Heart right ventricle (tissue), 16 donors: ENCODE measurements around the gene AOC2. TPM values are rescaled to one million over a fixed set of nuclear protein-coding genes. Genes with fewer than 3 reads are reported as not detected.

Experiments used
- ATAC-seq, 8 donors: fragments of 200-7000 bp; cut with Tn5 transposase; one replicate each; pipeline ENCODE4 v1.9.1; 2020; ENCODE audit warnings: mild to moderate bottlenecking in 8 of 8, moderate library complexity in 8 of 8, moderate number of reproducible peaks in 1 of 8
- DNase-seq, 2 donors: peaks; one replicate each; pipeline ENCODE4 v3.0.0-alpha.2; 2020
- H3K27ac ChIP-seq, 10 donors: fragments of 200-600 bp; sonication (generic) in 2 of 10; one replicate each; pipeline versions ENCODE4 v1.5.0 to v1.8.0; 2020 to 2022; ENCODE audit warnings: mild to moderate bottlenecking in 3 of 10
- H3K27me3 ChIP-seq, 7 donors: fragments of 200-600 bp; one replicate each; pipeline ENCODE4 v1.8.0; 2021 to 2022; ENCODE audit warnings: mild to moderate bottlenecking in 2 of 7
- H3K36me3 ChIP-seq, 9 donors: fragments of 200-600 bp; sonication (generic) in 1 of 9; one replicate each; pipeline versions ENCODE4 v1.5.0 to v1.8.0; 2020 to 2022; ENCODE audit warnings: mild to moderate bottlenecking in 2 of 9
- H3K4me1 ChIP-seq, 9 donors: fragments of 200-600 bp; sonication (generic) in 1 of 9; one replicate each; pipeline versions ENCODE4 v1.5.0 to v1.8.0; 2020 to 2022; ENCODE audit warnings: mild to moderate bottlenecking in 4 of 9
- H3K4me3 ChIP-seq, 10 donors: fragments of 200-600 bp; sonication (generic) in 2 of 10; one replicate each; pipeline versions ENCODE4 v1.5.0 to v1.8.0; 2020 to 2022; ENCODE audit warnings: mild to moderate bottlenecking in 7 of 10, moderate library complexity in 2 of 10
- H3K9me3 ChIP-seq, 11 donors: fragments of 200-600 bp in 10 of 11; sonication (generic) in 2 of 11; one replicate each; pipeline versions ENCODE4 v1.5.0 to v1.8.0; 2013 to 2022; ENCODE audit warnings: mild to moderate bottlenecking in 2 of 11, control low read depth in 1 of 11, moderate library complexity in 1 of 11
- CTCF ChIP-seq, 9 donors: fragments of 200-600 bp; sonication (generic) in 2 of 9; IDR thresholded peaks; one replicate each; pipeline versions ENCODE4 v1.5.0 to v1.8.0; 2021 to 2022; ENCODE audit warnings: antibody characterized with exemption in 9 of 9, mild to moderate bottlenecking in 5 of 9, moderate library complexity in 1 of 9
- WGBS, 2 donors: extraction: QIAGEN DNeasy Blood & Tissue Kit; methylation state at CpG; one replicate each; pipeline ENCODE4 v1.1.7; 2013; ENCODE audit warnings: inconsistent platforms in 1 of 2; 5-methylcytosine and 5-hydroxymethylcytosine counted together
- intact Hi-C, 10 donors: fragments of 100-400 bp; cut with DNase I; formaldehyde crosslinking; loops; one replicate each; pipeline versions ENCODE4 v1.11.1 to v1.14.2; 2022
- polyA plus RNA-seq, 2 donors: library from polyadenylated mRNA; stranded (reverse); fragments of 200-250 nt; gene quantifications; one replicate each; pipeline ENCODE4 v1.2.3, GENCODE V29; 2013
- total RNA-seq, 10 donors: library from RNA; stranded (reverse); fragmentation: NEBNext Ultra II Directional in 3 of 10; extraction: Animal tissue kit (Norgen Biotek cat#: 25700) in 3 of 10; gene quantifications; one replicate each; pipeline versions ENCODE4 v1.2.1 to v1.2.4, GENCODE V29; 2021 to 2023
- donor health status: Arrhythmogenic right ventricular cardiomyopathy.
- donor health status: ischemic (EF 13 %, LVEDD 7.1; RV severe dilation, severe dysfunction).
- donor health status: healthy with polysubstance abuse.
- donor health status: DM: no; HTN: yes; CAD: no.
- donor health status: DM: no; HTN: no; CAD: no.
- donor health status: ischemic (EF 25% LVEDD 6.9; RV normal size, moderate dysfunction).
- donor health status: ischemic (EF 25% LVEDD 5.7; RV mildly dilated, moderate dysfunction).
- donor health status: healthy.
- donor health status: DM: yes; HTN: yes; CAD: no.
- donor health status: Ischemic cardiomyopathy.
- donor health status: ischemic (EF 35%, LVEDD 5.7; RV mildly dilated, moderate dysfunction).
- donor health status: nonischemic (EF 11% LVEDD 7.7; RV severe dilation, severe dysfunction).
- donor health status: DM: yes; HTN: yes; CAD: no.
- donor health status: PGD.
- donor health status: ischemic (EF 29% LVEDD 5.4; RV normal size, mild dysfunction).
- donor health status: nonischemic (EF 23%, LVEDD 6.1; RV moderate dilation, normal function).

The AOC2 gene
- total and polyA plus RNA-seq, 12 donors, result 0.14 to 0.72 (median 0.51) TPM

DNA sequence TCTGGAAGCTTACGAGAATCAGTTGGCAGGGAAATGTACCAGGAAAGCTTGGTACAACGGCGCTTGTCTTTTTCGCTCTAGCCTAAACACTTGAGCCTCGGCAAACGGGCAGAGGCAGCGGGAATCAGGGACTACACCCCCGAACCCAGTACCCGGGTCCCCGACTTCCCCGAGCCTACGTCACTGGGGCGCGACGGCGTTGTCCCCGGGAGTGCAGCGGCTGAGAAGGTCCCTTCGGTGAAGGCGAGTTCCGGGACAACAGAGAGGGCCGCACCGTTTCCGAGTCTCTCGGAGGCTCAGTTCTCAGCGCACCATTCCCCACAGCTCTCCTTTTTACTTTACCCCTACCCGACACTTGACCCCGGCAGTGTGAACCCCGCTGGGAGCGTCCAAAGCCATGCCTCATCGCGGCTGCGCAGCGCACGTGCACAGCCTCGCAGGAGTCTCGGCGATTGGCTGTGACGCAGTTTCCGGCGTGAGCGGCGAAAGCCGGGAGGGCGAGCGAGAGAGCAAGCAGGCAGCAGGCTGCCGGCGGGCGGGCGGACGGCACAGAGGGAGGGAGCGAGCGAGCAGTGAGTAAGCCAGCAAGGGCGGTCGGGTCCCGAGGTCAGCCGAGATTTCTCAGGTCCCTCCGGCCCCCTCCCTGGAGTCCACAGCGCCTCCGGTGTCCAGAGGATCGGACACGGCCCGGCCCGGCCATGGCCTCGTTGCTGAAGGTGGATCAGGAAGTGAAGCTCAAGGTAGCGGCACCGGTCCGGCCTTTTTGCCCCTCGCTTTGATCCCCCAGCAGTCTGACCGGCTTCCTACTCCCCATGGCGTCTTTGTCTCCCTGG is 11.2 kb upstream of the AOC2 start, which contains the start of gene PSME3:
TSS of gene PSME3 (plus strand) at position 464 of the 833 bp plus-strand sequence. CDS start at position 699, 235 bp downstream.
- Histone ChIP-seq H3K4me1 (peaks cover 7 to 29% (median 19%) of the 10 kb centered on the region in 9 donors), H3K27me3 (no peaks in the 10 kb centered on the region), H3K4me3 (peak within 1 kb of the TSS; percentile 66 to 99 (median 93)), H3K36me3 (peaks cover 0 to 38% (median 26%) of the 10 kb centered on the region in 9 donors), H3K9me3 (peaks cover 0 to 4% (median 0%) of the 10 kb centered on the region in 11 donors), H3K27ac (peak within 1 kb of the TSS; percentile 46 to 97 (median 88))
- DNase-seq (peak; percentile 92), ATAC-seq (peak; percentile 96 to 98 (median 98))
- peak in 2 of 9 donors; percentile 18 to 36 for TF ChIP-seq CTCF (IDR thresholded peaks at IDR 0.05)
- WGBS, 2 donors, result 0 to 1% methylated on average over 70 to 71 of the region's 71 CpGs
- intact Hi-C loops, result loop anchor here in 1 of 10 donors (5.0 kb wide), 1 partner anchor 164 kb away; the partner anchor contains the start of gene RPL27

DNA sequence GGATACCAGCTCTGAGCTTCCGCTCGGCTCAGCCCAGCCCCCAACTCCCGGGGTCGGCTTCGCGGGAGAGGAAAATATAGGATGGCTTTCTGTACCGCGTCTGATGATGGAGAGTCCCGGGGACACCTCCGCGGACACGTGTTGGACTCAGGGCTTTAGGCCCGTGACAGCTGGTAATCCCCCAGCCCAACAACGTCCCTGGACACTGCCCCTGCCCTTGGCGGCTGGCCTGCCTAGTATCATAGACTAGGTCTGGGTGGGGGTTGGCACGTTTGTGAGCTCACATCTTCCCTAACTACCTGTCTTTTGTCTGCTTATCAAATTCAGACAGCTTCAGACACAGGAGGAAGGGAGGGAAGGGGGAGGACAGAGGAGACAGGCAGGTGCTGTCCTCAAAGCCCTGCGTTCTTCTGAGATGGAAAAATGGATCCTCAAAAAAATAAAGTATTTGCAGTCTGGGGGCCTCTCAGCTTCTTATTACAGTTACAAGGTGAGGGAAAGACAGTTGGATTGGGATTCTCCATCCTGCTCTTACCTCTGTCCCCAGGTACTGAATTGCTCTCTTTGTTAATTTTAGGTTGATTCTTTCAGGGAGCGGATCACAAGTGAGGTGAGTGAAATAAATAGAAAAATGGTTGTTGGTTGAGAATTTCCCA is 10.5 kb upstream of the AOC2 start:
- intact Hi-C loops, result loop anchor here in 1 of 10 donors (5.0 kb wide), 1 partner anchor 163 kb away; the partner anchor contains the start of gene RPL27
- H3K4me1 ChIP-seq, result peaks cover 7 to 29% (median 19%) of the 10 kb centered on the region in 9 donors
- no peaks in the 10 kb centered on the region for H3K27me3 ChIP-seq
- H3K27ac ChIP-seq, result peak overlapping the region in 9 of 10 donors; percentile 83 to 97 (median 89)
- no peak for TF ChIP-seq CTCF (IDR thresholded peaks at IDR 0.05)
- 6 to 7% methylated on average over 18 of the region's 18 CpGs for WGBS, 2 donors
- H3K4me3 ChIP-seq, result peak overlapping the region; percentile 66 to 99 (median 93)
- peaks cover 0 to 4% (median 0%) of the 10 kb centered on the region in 11 donors for H3K9me3 ChIP-seq
- DNase-seq (no peak), ATAC-seq (peak in 6 of 8 donors; percentile 3 to 51 (median 6))
- peaks cover 0 to 45% (median 33%) of the 10 kb centered on the region in 9 donors for H3K36me3 ChIP-seq

DNA sequence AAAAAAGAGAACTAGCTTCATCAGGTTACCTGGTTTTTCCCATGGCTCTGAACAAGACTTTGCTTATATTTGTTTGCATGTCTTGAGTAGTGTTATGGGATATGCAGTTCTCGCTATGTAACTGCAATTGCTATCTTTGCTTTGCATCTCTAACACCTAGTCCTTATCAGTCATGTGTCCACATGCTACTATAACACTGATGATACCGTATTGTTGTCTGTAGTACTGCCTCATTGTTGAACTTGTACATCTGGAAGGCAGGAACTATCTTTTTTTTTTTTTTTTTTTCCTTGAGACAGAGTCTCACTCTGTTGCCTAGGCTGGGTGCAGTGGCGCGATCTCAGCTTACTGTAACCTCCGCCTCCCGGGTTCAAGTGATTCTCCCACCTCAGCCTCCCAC is 8.6 kb upstream of the AOC2 start:
- peaks cover 7 to 29% (median 19%) of the 10 kb centered on the region in 9 donors for H3K4me1 ChIP-seq
- H3K9me3 ChIP-seq, result peaks cover 0 to 4% (median 0%) of the 10 kb centered on the region in 11 donors
- H3K4me3 ChIP-seq, result no peak overlapping the region
- no peaks in the 10 kb centered on the region for H3K27me3 ChIP-seq
- H3K27ac ChIP-seq, result no peak overlapping the region
- ATAC-seq, result no peak
- WGBS, 2 donors, result 98% methylated on average over 6 of the region's 6 CpGs
- peaks cover 0 to 64% (median 42%) of the 10 kb centered on the region in 9 donors for H3K36me3 ChIP-seq
- DNase-seq, result no peak
- intact Hi-C loops, result no loop called here
- TF ChIP-seq CTCF (IDR thresholded peaks at IDR 0.05), result no peak
